Smooth muscle cell (in vitro differentiated cells): ENCODE data around the gene ATXN1. TPM values are rescaled to one million over a fixed set of nuclear protein-coding genes. Genes with fewer than 3 reads are reported as not detected.
"Not testable (repeated sequence)": the region's sequence is repeated elsewhere in the genome, so short reads cannot be mapped to it uniquely, and the experiment has no call there.

Experiments used
- DNase-seq: peaks from one replicate; lab custom pipeline; 2025; ENCODE audit not compliant: unreplicated experiment; lab: John Stamatoyannopoulos, UW
- H2AFZ ChIP-seq: fragments of 200-600 bp; sonication (generic); 2 replicates; pipeline ENCODE4 v1.6.0; 2016; ENCODE audit warnings: antibody characterized with exemption, low read depth, mild to moderate bottlenecking
- H3F3A ChIP-seq: fragments of 200-600 bp; sonication (generic); 2 replicates; pipeline ENCODE4 v1.6.0; 2017; ENCODE audit warnings: antibody characterized with exemption, low read depth
- H3K27ac ChIP-seq: fragments of 200-600 bp; sonication (generic); 2 replicates; pipeline ENCODE4 v1.5.1; 2016; ENCODE audit warnings: low read depth, mild to moderate bottlenecking
- H3K27me3 ChIP-seq: fragments of 200-600 bp; sonication (generic); 2 replicates; pipeline ENCODE4 v1.6.1; 2016; ENCODE audit warnings: low read depth, mild to moderate bottlenecking
- H3K36me3 ChIP-seq: fragments of 200-600 bp; sonication (generic); 2 replicates; pipeline ENCODE4 v1.5.1; 2016; ENCODE audit warnings: low read depth
- H3K4me1 ChIP-seq: fragments of 200-600 bp; sonication (generic); 2 replicates; pipeline ENCODE4 v1.5.1; 2016; ENCODE audit warnings: low read depth
- H3K4me2 ChIP-seq: fragments of 200-600 bp; sonication (generic); 2 replicates; pipeline ENCODE4 v1.6.0; 2016; ENCODE audit warnings: mild to moderate bottlenecking
- H3K4me3 ChIP-seq: fragments of 200-600 bp; sonication (generic); 2 replicates; pipeline ENCODE4 v1.5.1; 2016; ENCODE audit warnings: mild to moderate bottlenecking
- H3K79me2 ChIP-seq: fragments of 200-600 bp; sonication (generic); 2 replicates; pipeline ENCODE4 v1.6.0; 2016; ENCODE audit warnings: low read depth, mild to moderate bottlenecking
- H3K9ac ChIP-seq: fragments of 200-600 bp; sonication (generic); 2 replicates; pipeline ENCODE4 v1.6.0; 2016; ENCODE audit warnings: low read depth
- H3K9me3 ChIP-seq: fragments of 200-600 bp; sonication (generic); replicated peaks from 2 replicates; pipeline ENCODE4 v1.5.1; 2016; ENCODE audit warnings: low read depth
- H4K20me1 ChIP-seq: fragments of 200-600 bp; sonication (generic); 2 replicates; pipeline ENCODE4 v1.6.0; 2016; ENCODE audit warnings: low read depth
- WGBS: methylation state at CpG from one replicate; pipeline ENCODE4 v1.1.7; 2016; ENCODE audit warnings: low lambda C conversion rate; 5-methylcytosine and 5-hydroxymethylcytosine counted together
- polyA plus RNA-seq: library from polyadenylated mRNA; unstranded; fragments of >200 nt; fragmentation: Nextera tagmentation; extraction: Ambion mirVana; gene quantifications from 2 replicates; pipeline ENCODE4 v1.2.1, GENCODE V29; 2016
- total RNA-seq: library from RNA; depleted of rRNA; stranded (reverse); fragments of >200 nt; gene quantifications from 2 replicates; pipeline ENCODE4 v1.2.3, GENCODE V29; 2014
- TF ChIP-seq, protein P1 (sequence below): fragments of 200-600 bp; sonication (generic); IDR thresholded peaks from 2 replicates; pipeline ENCODE4 v1.5.1; 2017; ENCODE audit warnings: borderline replicate concordance, mild to moderate bottlenecking, antibody characterized with exemption; ENCODE audit not compliant: insufficient read depth, poor library complexity, severe bottlenecking

ATXN1 gene
- total and polyA plus RNA-seq, 2 experiments from 2014 or later = 17.9 to 40.6 TPM

- Histone ChIP-seq H3K36me3 (no peaks in the 10 kb centered on the region), H3K79me2 (peaks cover 43% of the 10 kb centered on the region), H3F3A (no peaks in the 10 kb centered on the region), H3K27ac (no peak overlapping the region), H2AFZ (no peak overlapping the region), H3K9ac (no peak overlapping the region), H3K27me3 (no peaks in the 10 kb centered on the region), H3K4me1 (no peaks in the 10 kb centered on the region), H3K4me2 (no peak overlapping the region), H3K9me3 (no peaks in the 10 kb centered on the region), H3K4me3 (no peak overlapping the region), H4K20me1 (peaks cover 56% of the 10 kb centered on the region)
- no peak for DNase-seq
- TF ChIP-seq, protein P1, sequence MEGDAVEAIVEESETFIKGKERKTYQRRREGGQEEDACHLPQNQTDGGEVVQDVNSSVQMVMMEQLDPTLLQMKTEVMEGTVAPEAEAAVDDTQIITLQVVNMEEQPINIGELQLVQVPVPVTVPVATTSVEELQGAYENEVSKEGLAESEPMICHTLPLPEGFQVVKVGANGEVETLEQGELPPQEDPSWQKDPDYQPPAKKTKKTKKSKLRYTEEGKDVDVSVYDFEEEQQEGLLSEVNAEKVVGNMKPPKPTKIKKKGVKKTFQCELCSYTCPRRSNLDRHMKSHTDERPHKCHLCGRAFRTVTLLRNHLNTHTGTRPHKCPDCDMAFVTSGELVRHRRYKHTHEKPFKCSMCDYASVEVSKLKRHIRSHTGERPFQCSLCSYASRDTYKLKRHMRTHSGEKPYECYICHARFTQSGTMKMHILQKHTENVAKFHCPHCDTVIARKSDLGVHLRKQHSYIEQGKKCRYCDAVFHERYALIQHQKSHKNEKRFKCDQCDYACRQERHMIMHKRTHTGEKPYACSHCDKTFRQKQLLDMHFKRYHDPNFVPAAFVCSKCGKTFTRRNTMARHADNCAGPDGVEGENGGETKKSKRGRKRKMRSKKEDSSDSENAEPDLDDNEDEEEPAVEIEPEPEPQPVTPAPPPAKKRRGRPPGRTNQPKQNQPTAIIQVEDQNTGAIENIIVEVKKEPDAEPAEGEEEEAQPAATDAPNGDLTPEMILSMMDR = no peak
- 79% methylated on average over 2 of the region's 2 CpGs for WGBS
These were observed 142.3 kb downstream of the ATXN1 start for GRCh38 chr6:16618962-16619361.

DNA sequence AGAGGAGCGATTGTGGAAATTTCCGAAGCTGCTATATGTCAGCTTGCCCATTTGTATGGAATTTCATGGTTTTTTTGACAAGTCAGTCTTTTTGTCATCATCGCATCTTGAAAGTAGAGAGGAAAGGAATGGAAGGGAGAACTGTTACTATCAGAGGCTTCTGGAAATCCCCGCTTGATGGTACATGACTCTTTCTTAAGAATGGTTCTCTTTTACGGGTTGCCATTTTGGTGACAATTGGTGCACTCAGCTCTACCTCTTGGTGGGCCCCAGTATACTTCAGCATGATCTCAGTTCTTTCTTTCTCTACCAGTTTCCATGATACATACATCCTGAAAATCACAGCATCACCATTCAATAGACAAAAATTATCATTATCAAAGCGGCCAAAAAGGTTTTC is 146.0 kb downstream of the ATXN1 start:
- not testable (repeated sequence) for H3K9me3 ChIP-seq, H3K4me1 ChIP-seq, DNase-seq, H2AFZ ChIP-seq, H3K27ac ChIP-seq, H3K9ac ChIP-seq, H3K27me3 ChIP-seq, H3K4me3 ChIP-seq, H3F3A ChIP-seq, H3K4me2 ChIP-seq, H3K36me3 ChIP-seq
- 100% methylated on average over 4 of the region's 6 CpGs for WGBS
- Histone ChIP-seq H4K20me1 (peaks cover 34% of the 10 kb centered on the region), H3K79me2 (peaks cover 33% of the 10 kb centered on the region)

DNA sequence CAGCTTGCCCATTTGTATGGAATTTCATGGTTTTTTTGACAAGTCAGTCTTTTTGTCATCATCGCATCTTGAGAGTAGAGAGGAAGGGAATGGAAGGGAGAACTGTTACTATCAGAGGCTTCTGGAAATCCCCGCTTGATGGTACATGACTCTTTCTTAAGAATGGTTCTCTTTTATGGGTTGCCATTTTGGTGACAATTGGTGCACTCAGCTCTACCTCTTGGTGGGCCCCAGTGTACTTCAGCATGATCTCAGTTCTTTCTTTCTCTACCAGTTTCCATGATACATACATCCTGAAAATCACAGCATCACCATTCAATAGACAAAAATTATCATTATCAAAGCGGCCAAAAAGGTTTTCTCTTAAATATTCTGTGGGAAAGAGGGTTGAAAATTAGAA is 147.1 kb downstream of the ATXN1 start:
- not testable (repeated sequence) for H3K4me1 ChIP-seq, H3K9me3 ChIP-seq, H3K4me3 ChIP-seq, H3K36me3 ChIP-seq, H3K27me3 ChIP-seq, H3K4me2 ChIP-seq, DNase-seq, H3K9ac ChIP-seq, H3K27ac ChIP-seq, H3F3A ChIP-seq, H2AFZ ChIP-seq
- Histone ChIP-seq H3K79me2 (peaks cover 37% of the 10 kb centered on the region), H4K20me1 (peaks cover 36% of the 10 kb centered on the region)
- 96% methylated on average over 3 of the region's 3 CpGs for WGBS

- not testable (repeated sequence) for H3K4me3 ChIP-seq, H3K27me3 ChIP-seq, H3F3A ChIP-seq, H3K9me3 ChIP-seq, DNase-seq, H3K9ac ChIP-seq, H3K4me1 ChIP-seq, H3K36me3 ChIP-seq, H3K4me2 ChIP-seq, H2AFZ ChIP-seq, H3K27ac ChIP-seq
- Histone ChIP-seq H3K79me2 (peaks cover 40% of the 10 kb centered on the region), H4K20me1 (peaks cover 39% of the 10 kb centered on the region)
- 94% methylated on average over 2 of the region's 2 CpGs for WGBS
These were observed 147.8 kb downstream of the ATXN1 start for GRCh38 chr6:16613504-16613903.

- no peak overlapping the region for H3K27ac ChIP-seq
- H4K20me1 ChIP-seq = peaks cover 46% of the 10 kb centered on the region
- WGBS = 93% methylated on average over 4 of the region's 4 CpGs
- H3K4me2 ChIP-seq = no peak overlapping the region
- peaks cover 28% of the 10 kb centered on the region for H3K79me2 ChIP-seq
- no peak overlapping the region for H3K4me3 ChIP-seq
- TF ChIP-seq, protein P1 = no peak
- H3K36me3 ChIP-seq = no peaks in the 10 kb centered on the region
- no peak for DNase-seq
- no peaks in the 10 kb centered on the region for H3K27me3 ChIP-seq
- H3K9me3 ChIP-seq = no peaks in the 10 kb centered on the region
- no peak overlapping the region for H3K9ac ChIP-seq
- no peaks in the 10 kb centered on the region for H3F3A ChIP-seq
- H3K4me1 ChIP-seq = no peaks in the 10 kb centered on the region
- no peak overlapping the region for H2AFZ ChIP-seq
These were observed 152.8 kb downstream of the ATXN1 start for GRCh38 chr6:16608444-16608843.
